Measurements from ENCODE around the gene GABRB1. TPM values are rescaled to one million over a fixed set of nuclear protein-coding genes. Genes with fewer than 3 reads are reported as not detected.

The GABRB1 gene
- total RNA-seq, 1 donor from 2014 or later, result 4.0 TPM

- intact Hi-C loops (cut with micrococcal nuclease), result loop anchor here (10.0 kb wide), 1 partner anchor 536 kb away; no protein-coding TSS in a partner anchor
These were observed 349.8 kb downstream of the GABRB1 start for GRCh38 chr4:47381172-47381571.

GRCh38 chr4:47382846-47383360 lies 351.5 kb downstream of the GABRB1 start:
- no peak for TF ChIP-seq CTCF (IDR thresholded peaks at IDR 0.05; ENCODE audit: borderline replicate concordance)
- intact Hi-C loops (cut with micrococcal nuclease), result loop anchor here (10.0 kb wide), 1 partner anchor 538 kb away; no protein-coding TSS in a partner anchor
- Histone ChIP-seq H3K9me3 (replicated peaks) (no peaks in the 10 kb centered on the region), H3K4me3 (no peak overlapping the region), H3K27ac (replicated peaks) (no peak overlapping the region), H3K4me1 (no peaks in the 10 kb centered on the region), H3K27me3 (ENCODE audit: low read depth) (no peaks in the 10 kb centered on the region), H3K36me3 (no peaks in the 10 kb centered on the region)
- DNase-seq, result no peak

More at GRCh38 chr4:47381172-47381571, 349.8 kb downstream of the GABRB1 start:
- TF ChIP-seq CTCF (IDR thresholded peaks at IDR 0.05; ENCODE audit: borderline replicate concordance), result no peak
- Histone ChIP-seq H3K4me1 (no peaks in the 10 kb centered on the region), H3K9me3 (replicated peaks) (no peaks in the 10 kb centered on the region), H3K27me3 (ENCODE audit: low read depth) (no peaks in the 10 kb centered on the region), H3K4me3 (no peak overlapping the region), H3K27ac (replicated peaks) (no peak overlapping the region), H3K36me3 (no peaks in the 10 kb centered on the region)
- DNase-seq, result no peak

- Histone ChIP-seq H3K4me3 (no peak overlapping the region), H3K9me3 (replicated peaks) (no peaks in the 10 kb centered on the region), H3K36me3 (no peaks in the 10 kb centered on the region), H3K4me1 (no peaks in the 10 kb centered on the region), H3K27ac (replicated peaks) (no peak overlapping the region), H3K27me3 (ENCODE audit: low read depth) (no peaks in the 10 kb centered on the region)
- TF ChIP-seq CTCF (IDR thresholded peaks at IDR 0.05; ENCODE audit: borderline replicate concordance), result peak; percentile 60
- intact Hi-C loops (cut with micrococcal nuclease), result loop anchor here (10.0 kb wide), 1 partner anchor 539 kb away; no protein-coding TSS in a partner anchor
- no peak for DNase-seq
These were observed 352.6 kb downstream of the GABRB1 start for GRCh38 chr4:47383829-47384427.

- no peak for TF ChIP-seq CTCF (IDR thresholded peaks at IDR 0.05; ENCODE audit: borderline replicate concordance)
These were observed 354.8 kb downstream of the GABRB1 start for GRCh38 chr4:47386146-47386545.

GRCh38 chr4:47386561-47387235 lies 355.3 kb downstream of the GABRB1 start:
- H3K27me3 ChIP-seq (ENCODE audit: low read depth), result no peaks in the 10 kb centered on the region
- intact Hi-C loops (cut with micrococcal nuclease), result loop anchor here (10.0 kb wide), 1 partner anchor 542 kb away; no protein-coding TSS in a partner anchor
- H3K4me1 ChIP-seq, result no peaks in the 10 kb centered on the region
- no peak for TF ChIP-seq CTCF (IDR thresholded peaks at IDR 0.05; ENCODE audit: borderline replicate concordance)
- H3K9me3 ChIP-seq (replicated peaks), result no peaks in the 10 kb centered on the region
- no peak overlapping the region for H3K27ac ChIP-seq (replicated peaks)
- H3K4me3 ChIP-seq, result no peak overlapping the region
- DNase-seq, result no peak
- no peaks in the 10 kb centered on the region for H3K36me3 ChIP-seq

More at GRCh38 chr4:47386146-47386545, 354.8 kb downstream of the GABRB1 start:
- Histone ChIP-seq H3K4me1 (no peaks in the 10 kb centered on the region), H3K4me3 (no peak overlapping the region), H3K27ac (replicated peaks) (no peak overlapping the region), H3K27me3 (ENCODE audit: low read depth) (no peaks in the 10 kb centered on the region), H3K36me3 (no peaks in the 10 kb centered on the region), H3K9me3 (replicated peaks) (no peaks in the 10 kb centered on the region)
- intact Hi-C loops (cut with micrococcal nuclease), result loop anchor here (10.0 kb wide), 1 partner anchor 541 kb away; no protein-coding TSS in a partner anchor
- DNase-seq, result no peak
